Gastroesophageal sphincter (tissue), 3 donors: ENCODE results near the gene CYP2J2.

Experiments used
- CTCF ChIP-seq, 4 experiments: fragments of 200-600 bp in 2 of 4; fragments of 450-650 bp in 2 of 4; sonication (generic) in 1 of 4; IDR thresholded peaks; one replicate each; pipeline ENCODE4 v1.5.1; 2017 to 2019; ENCODE audit warnings: antibody characterized with exemption in 4 of 4, mild to moderate bottlenecking in 2 of 4, moderate library complexity in 2 of 4
- POLR2AphosphoS5 ChIP-seq: sonication (generic); formaldehyde crosslinking; IDR thresholded peaks from one replicate; pipeline ENCODE4 v1.6.1; 2017; ENCODE audit warnings: antibody characterized with exemption

- no peak for TF ChIP-seq CTCF (IDR thresholded peaks at IDR 0.05)
- TF ChIP-seq POLR2AphosphoS5: no peak
These were observed 74.5 kb downstream of the CYP2J2 start for GRCh38 chr1:59852117-59852516.
